SIG-M5 treated with dmso at 0.1 percent for 504 hours (cell line): ENCODE data around the gene TPRKB.
"Not testable (repeated sequence)": the region's sequence is repeated elsewhere in the genome, so short reads cannot be mapped to it uniquely, and the experiment has no call there.

ENCODE experiments used
- DNase-seq: peaks from one replicate; lab custom pipeline; 2025; ENCODE audit not compliant: unreplicated experiment; lab: John Stamatoyannopoulos, UW

The TPRKB gene

DNA sequence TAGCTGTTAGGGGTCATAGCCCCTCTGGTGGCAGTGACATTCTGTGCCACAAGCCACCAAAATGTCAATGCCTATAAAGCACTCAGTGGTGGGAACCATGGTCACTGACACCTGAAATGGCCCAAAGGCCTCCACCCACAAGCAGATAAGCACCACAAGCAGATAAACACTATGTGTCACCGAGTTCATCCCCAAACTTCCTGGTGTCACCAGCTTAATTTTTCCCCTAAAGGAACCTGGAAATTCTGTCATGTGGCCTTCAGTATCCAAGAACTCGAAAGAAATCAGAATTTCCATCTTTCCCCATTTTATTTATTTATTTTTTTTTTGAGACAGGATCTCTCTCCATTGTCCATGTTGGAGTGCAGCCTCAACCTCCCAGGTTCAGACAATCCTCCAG lies 3.6 kb upstream of the TPRKB start:
- DNase-seq = no peak

GRCh38 chr2:73739101-73739500 lies 2.0 kb upstream of the TPRKB start:
- DNase-seq = no peak

- DNase-seq = no peak
These were observed 767 bp downstream of the TPRKB start for GRCh38 chr2:73736378-73736777.

GRCh38 chr2:73730810-73731209 lies 6.3 kb downstream of the TPRKB start:
- DNase-seq = no peak

DNA sequence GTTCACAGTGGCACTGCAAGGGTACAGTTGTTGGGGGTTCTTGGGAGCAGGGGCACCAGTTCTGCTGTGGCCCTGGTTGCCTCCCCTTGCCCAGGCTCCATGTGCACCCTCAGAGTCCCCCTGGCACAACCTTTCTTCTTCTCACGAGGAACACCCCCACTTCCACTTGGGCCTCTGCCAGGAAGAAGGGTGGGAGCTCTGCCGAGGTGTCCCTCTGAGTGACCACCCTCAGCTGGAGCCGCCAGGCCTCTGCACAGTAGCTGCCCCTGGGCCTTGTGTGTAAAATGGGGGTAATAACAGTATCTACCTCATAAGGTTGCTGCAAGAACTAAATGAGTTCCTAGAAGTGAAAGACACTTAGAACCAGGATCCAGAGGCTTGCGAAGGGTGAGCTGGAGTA lies 8.4 kb downstream of the TPRKB start:
- no peak for DNase-seq

DNA sequence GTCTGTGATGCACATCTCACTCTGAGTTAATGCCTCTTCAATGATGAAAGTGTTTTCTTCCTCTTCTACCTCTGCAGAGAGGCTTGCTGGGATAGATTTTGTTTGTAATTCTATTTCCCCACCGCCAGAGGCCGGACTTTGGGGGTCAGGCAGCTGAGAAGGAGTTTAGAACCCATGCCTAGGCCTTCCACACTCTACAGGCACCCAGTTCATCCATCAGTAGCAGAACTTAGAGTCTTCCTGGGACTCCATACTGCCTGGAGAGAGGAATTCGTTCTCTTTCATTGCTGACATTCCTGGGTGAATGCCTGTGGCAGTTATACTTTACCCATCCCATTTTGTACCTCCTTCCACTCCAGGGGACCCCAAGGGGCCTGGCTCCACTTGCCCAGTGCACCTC lies 9.1 kb downstream of the TPRKB start:
- DNase-seq = no peak

DNA sequence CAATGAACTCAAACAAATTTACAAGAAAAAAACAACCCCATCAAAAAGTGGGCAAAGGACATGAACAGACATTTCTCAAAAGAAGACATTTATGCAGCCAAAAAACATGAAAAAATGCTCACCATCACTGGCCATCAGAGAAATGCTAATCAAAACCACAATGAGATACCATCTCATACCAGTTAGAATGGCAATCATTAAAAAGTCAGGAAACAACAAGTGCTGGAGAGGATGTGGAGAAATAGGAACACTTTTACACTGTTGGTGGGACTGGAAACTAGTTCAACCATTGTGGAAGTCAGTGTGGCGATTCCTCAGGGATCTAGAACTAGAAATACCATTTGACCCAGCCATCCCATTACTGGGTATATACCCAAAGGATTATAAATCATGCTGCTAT lies 10.5 kb downstream of the TPRKB start:
- not testable (repeated sequence) for DNase-seq

GRCh38 chr2:73718851-73719621 lies 18.1 kb downstream of the TPRKB start:
- no peak for DNase-seq

DNA sequence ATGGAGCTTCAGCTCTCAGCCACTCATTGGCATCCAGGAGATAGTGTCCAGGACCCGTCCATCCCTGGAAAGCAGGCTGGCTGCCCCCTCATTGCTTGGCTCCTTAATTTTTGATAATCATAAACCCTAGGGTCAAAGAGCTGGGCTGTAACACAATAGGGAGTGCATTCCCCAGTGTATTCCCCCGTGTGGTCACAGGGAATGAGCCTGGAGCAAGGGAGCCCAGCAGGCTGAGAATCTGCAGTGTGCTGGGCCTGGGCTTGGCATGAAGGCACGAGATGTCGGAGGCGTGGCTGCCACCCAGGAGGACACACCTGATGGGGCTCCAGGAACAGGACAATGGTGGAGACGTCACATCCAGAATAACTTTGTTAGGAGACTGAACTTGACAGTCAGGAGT lies 18.7 kb downstream of the TPRKB start:
- no peak for DNase-seq

DNA sequence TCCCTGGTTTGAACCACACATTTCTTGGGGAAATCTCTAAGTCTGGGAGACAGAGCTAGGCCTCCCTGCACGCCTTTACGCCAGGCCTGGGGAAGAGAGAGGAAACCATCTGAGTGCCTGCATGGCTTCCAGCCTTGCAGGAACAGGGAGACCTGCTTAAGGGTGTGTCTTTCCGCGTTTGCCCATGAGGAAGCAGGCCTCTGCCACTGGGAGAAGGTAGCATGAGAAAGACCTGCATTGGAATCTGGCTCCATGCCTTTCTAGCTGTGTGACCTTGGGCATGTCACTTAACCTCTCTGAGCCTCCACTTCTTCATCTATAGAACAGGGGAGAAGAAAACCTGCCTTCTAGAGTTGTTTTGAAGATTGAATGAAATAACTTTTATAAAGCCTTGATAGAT lies 19.4 kb downstream of the TPRKB start:
- not testable (repeated sequence) for DNase-seq

GRCh38 chr2:73717251-73717606 lies 19.9 kb downstream of the TPRKB start:
- no peak for DNase-seq

DNA sequence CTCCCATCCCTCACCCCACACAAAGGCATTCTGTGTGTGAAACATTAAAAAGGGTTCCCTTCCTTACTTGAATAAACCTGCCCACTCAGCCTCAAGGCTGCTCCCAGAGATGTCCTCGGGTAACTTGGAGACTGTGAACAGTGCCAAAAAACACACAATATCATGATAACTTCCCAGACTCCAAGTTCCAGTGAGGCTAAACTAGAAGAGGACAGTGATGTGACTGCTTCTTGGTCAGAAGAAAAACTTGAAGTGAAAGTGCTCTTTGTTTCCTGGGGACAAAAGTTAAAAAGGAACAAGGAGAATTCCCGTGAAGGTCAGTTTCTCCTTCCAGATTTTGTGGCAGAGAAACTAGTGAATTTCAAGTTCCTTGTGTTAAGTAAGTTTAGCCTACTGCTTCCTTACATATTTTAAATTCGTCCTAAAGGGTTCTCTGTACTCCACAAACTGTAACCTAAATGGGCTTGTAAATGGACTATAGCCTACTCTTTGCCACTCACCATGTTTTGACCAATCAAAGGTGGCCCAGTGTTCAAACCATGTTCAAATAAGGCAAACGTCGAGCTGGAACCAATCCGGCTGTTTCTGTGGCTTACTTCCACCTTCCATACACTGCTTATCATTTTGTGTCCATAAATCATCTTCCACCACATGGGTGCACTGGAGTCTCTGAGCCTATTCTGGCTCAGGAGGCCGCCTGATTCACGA lies 20.4 kb downstream of the TPRKB start:
- DNase-seq = no peak

- DNase-seq = no peak
These were observed 23.1 kb downstream of the TPRKB start for GRCh38 chr2:73714091-73714490.

- DNase-seq = no peak
These were observed 28.6 kb downstream of the TPRKB start for GRCh38 chr2:73708527-73708926.

DNA sequence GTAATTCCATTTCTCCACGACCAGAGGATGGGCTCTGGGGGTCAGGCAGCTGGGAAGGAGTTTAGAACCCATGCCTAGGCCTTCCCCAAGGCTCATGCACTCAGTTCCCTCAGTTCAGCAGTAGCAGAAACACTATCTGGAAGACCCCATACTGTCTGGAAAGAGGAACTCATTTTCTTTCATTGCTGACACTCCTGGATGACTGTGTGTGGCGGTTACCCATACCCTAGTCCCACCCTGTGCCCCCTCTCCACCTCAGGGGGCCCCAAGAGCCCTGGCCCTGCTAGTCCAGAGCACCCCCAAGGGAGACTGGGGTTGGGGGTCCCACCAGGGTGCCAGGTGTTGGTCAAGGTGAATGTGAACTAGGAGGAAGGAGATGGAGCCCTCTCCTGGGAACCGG lies 29.5 kb downstream of the TPRKB start:
- peak; percentile 3 for DNase-seq

- no peak for DNase-seq
These were observed 30.1 kb downstream of the TPRKB start for GRCh38 chr2:73707058-73707457.

- no peak for DNase-seq
These were observed 32.1 kb downstream of the TPRKB start for GRCh38 chr2:73705091-73705490.

- DNase-seq = no peak
These were observed 32.9 kb downstream of the TPRKB start for GRCh38 chr2:73704285-73704684.

- no peak for DNase-seq
These were observed 33.5 kb downstream of the TPRKB start for GRCh38 chr2:73703675-73704074.

DNA sequence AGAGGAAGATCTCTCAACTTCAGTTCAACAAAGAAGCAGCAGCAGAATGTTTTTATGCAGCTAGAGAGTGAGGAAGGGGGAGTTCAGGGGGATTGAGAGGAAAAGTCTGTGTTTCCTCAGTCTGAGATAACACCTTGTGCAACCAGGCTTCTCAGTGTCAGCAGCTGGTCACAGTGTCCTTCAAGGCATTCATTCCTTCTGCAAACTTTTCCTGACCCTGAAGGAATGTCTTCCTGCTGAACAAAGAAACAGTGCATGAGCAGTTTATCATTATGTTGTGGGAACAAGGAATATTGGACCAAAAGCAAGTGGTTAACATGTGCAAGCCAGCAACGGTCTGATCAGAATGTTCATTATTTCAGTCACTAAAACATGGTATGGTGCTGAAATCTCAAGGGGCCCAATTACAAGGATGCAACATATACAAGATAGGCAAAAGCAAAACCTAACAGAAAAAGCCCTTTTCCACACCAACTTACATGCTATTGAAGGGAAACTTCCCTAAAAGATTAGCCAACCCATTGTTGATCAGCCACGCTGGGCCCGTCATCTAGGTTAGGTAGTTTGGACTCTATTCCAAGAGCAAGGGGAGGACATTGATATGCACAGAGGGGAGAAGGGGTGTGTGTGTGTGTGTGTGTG lies 34.2 kb downstream of the TPRKB start:
- DNase-seq = not testable (repeated sequence)

- DNase-seq = no peak
These were observed 35.0 kb downstream of the TPRKB start for GRCh38 chr2:73701968-73702665.

- DNase-seq = not testable (repeated sequence)
These were observed 35.7 kb downstream of the TPRKB start for GRCh38 chr2:73701448-73701765.
